ENCODE data around the gene SLC6A18. TPM values are rescaled to one million over a fixed set of nuclear protein-coding genes. Genes with fewer than 3 reads are reported as not detected.

Gene SLC6A18
- total and polyA plus RNA-seq, 10 of the 15 experiments (the other 5 are each of a cell fraction or from before 2014, with no cell fraction given): not detected

DNA sequence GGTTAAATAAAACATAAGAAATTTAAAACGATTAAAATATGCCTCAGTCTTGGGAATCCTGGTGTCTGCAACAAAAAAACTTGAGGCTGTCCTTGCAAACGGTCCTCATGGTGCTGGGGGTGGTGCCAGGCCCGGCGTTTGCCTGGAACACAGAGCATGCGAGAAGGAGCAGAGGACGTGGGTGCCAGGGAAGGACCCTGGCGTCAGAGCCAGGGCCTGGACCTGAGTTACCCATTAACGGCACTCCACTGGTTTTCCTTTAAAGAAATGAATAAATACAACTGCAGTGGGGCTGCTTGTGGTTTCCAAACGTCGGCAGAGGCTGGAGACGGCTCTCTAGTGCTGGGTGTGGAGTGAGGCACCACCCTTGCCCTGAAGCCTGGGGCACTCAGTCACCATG is at the start of gene SLC6A18 (continued):
- TF ChIP-seq CBFB (IDR thresholded peaks at IDR 0.05; ENCODE audit: low read depth) (no peak), ATF2 (IDR thresholded peaks at IDR 0.05; ENCODE audit: low read length) (no peak), NBN (IDR thresholded peaks at IDR 0.05) (no peak), PAX8 (IDR thresholded peaks at IDR 0.05) (no peak), SREBF1 (IDR thresholded peaks at IDR 0.05; ENCODE audit: low read length) (no peak), CHD1 (IDR thresholded peaks at IDR 0.05; ENCODE audit: low read depth, low read length) (no peak), ZSCAN29 (IDR thresholded peaks at IDR 0.05) (no peak)
- TF ChIP-seq, protein P1, sequence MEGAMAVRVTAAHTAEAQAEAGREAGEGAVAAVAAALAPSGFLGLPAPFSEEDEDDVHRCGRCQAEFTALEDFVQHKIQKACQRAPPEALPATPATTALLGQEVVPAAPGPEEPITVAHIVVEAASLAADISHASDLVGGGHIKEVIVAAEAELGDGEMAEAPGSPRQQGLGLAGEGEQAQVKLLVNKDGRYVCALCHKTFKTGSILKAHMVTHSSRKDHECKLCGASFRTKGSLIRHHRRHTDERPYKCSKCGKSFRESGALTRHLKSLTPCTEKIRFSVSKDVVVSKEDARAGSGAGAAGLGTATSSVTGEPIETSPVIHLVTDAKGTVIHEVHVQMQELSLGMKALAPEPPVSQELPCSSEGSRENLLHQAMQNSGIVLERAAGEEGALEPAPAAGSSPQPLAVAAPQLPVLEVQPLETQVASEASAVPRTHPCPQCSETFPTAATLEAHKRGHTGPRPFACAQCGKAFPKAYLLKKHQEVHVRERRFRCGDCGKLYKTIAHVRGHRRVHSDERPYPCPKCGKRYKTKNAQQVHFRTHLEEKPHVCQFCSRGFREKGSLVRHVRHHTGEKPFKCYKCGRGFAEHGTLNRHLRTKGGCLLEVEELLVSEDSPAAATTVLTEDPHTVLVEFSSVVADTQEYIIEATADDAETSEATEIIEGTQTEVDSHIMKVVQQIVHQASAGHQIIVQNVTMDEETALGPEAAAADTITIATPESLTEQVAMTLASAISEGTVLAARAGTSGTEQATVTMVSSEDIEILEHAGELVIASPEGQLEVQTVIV (IDR thresholded peaks at IDR 0.05; ENCODE audit: borderline replicate concordance, partially characterized antibody): no peak
- TF ChIP-seq, protein P2, sequence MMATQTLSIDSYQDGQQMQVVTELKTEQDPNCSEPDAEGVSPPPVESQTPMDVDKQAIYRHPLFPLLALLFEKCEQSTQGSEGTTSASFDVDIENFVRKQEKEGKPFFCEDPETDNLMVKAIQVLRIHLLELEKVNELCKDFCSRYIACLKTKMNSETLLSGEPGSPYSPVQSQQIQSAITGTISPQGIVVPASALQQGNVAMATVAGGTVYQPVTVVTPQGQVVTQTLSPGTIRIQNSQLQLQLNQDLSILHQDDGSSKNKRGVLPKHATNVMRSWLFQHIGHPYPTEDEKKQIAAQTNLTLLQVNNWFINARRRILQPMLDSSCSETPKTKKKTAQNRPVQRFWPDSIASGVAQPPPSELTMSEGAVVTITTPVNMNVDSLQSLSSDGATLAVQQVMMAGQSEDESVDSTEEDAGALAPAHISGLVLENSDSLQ (IDR thresholded peaks at IDR 0.05): no peak
